ENCODE results near the gene FAXDC2.

FAXDC2 gene

DNA sequence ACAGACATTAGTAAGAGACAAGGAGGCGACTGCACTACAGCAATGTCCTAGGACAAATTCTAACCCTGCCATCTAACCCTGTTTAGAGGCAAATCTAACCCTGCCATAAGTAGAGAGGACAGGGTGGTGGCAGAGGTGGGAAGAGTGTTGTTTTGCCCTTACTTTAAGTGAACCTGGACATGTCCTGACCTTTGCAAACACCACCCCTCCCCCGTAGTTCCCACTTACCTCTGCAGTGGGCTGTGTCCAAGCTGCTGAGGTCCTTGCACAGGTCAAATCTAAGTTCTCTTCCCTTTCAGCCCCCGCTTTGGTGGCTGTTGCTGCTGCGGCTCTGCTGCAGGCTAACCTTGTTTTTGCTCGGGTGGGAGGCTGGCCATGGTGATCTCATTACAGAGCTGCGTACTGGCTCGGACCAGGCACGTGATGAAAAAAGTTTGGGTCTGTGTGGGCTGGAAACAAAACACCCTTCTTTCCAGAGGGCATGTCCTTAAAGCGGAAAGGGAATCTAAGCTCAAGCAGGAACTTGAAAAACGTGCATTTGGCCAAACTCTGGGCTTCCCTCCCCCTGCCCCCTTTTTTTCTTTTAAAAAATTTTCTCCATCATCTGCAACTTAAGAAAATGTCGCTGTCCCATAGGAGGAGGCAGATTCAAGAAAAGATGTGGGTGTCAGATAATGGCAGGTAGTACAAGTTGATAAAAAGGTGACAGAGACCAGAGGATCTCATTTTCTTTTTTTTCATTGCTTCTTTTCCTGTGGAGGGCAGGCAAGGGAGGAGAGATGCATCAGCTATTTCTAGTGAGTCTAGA is at the start of gene FAXDC2 (continued):
- TF ChIP-seq, protein P1, sequence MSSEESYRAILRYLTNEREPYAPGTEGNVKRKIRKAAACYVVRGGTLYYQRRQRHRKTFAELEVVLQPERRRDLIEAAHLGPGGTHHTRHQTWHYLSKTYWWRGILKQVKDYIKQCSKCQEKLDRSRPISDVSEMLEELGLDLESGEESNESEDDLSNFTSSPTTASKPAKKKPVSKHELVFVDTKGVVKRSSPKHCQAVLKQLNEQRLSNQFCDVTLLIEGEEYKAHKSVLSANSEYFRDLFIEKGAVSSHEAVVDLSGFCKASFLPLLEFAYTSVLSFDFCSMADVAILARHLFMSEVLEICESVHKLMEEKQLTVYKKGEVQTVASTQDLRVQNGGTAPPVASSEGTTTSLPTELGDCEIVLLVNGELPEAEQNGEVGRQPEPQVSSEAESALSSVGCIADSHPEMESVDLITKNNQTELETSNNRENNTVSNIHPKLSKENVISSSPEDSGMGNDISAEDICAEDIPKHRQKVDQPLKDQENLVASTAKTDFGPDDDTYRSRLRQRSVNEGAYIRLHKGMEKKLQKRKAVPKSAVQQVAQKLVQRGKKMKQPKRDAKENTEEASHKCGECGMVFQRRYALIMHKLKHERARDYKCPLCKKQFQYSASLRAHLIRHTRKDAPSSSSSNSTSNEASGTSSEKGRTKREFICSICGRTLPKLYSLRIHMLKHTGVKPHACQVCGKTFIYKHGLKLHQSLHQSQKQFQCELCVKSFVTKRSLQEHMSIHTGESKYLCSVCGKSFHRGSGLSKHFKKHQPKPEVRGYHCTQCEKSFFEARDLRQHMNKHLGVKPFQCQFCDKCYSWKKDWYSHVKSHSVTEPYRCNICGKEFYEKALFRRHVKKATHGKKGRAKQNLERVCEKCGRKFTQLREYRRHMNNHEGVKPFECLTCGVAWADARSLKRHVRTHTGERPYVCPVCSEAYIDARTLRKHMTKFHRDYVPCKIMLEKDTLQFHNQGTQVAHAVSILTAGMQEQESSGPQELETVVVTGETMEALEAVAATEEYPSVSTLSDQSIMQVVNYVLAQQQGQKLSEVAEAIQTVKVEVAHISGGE (tag by site-specific recombination; conservative IDR thresholded peaks at IDR 0.05; ENCODE audit: low read depth): peak; percentile 44; the same call in 1 of the 2 replicates
- peak; percentile 72 for TF ChIP-seq ZNF341 (tag by site-specific recombination; IDR thresholded peaks at IDR 0.05; ENCODE audit: low read depth)
- TF ChIP-seq, protein P2, sequence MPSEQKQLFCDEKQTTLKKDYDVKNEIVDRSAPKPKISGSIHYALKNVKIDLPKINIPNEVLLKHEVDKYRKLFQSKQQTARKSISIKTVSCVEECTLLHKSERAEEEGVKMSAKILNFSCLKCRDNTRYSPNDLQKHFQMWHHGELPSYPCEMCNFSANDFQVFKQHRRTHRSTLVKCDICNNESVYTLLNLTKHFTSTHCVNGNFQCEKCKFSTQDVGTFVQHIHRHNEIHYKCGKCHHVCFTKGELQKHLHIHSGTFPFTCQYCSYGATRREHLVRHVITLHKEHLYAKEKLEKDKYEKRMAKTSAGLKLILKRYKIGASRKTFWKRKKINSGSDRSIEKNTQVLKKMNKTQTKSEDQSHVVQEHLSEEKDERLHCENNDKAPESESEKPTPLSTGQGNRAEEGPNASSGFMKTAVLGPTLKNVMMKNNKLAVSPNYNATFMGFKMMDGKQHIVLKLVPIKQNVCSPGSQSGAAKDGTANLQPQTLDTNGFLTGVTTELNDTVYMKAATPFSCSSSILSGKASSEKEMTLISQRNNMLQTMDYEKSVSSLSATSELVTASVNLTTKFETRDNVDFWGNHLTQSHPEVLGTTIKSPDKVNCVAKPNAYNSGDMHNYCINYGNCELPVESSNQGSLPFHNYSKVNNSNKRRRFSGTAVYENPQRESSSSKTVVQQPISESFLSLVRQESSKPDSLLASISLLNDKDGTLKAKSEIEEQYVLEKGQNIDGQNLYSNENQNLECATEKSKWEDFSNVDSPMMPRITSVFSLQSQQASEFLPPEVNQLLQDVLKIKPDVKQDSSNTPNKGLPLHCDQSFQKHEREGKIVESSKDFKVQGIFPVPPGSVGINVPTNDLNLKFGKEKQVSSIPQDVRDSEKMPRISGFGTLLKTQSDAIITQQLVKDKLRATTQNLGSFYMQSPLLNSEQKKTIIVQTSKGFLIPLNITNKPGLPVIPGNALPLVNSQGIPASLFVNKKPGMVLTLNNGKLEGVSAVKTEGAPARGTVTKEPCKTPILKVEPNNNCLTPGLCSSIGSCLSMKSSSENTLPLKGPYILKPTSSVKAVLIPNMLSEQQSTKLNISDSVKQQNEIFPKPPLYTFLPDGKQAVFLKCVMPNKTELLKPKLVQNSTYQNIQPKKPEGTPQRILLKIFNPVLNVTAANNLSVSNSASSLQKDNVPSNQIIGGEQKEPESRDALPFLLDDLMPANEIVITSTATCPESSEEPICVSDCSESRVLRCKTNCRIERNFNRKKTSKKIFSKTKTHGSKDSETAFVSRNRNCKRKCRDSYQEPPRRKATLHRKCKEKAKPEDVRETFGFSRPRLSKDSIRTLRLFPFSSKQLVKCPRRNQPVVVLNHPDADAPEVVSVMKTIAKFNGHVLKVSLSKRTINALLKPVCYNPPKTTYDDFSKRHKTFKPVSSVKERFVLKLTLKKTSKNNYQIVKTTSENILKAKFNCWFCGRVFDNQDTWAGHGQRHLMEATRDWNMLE (tag by site-specific recombination; conservative IDR thresholded peaks at IDR 0.05; ENCODE audit: low read depth): no peak
- TF ChIP-seq ZNF23 (tag by site-specific recombination; IDR thresholded peaks at IDR 0.05; ENCODE audit: borderline replicate concordance): no peak
- TF ChIP-seq ZNF2 (tag by site-specific recombination; IDR thresholded peaks at IDR 0.05): peak; percentile 60; the same call in 1 of the 2 replicates
- no peak for TF ChIP-seq ZNF266 (tag by site-specific recombination; IDR thresholded peaks at IDR 0.05; ENCODE audit: low read depth)
- TF ChIP-seq ZFP37 (tag by site-specific recombination; IDR thresholded peaks at IDR 0.05): peak; percentile 45; the same call in 1 of the 2 replicates
- TF ChIP-seq ZNF621 (tag by site-specific recombination; IDR thresholded peaks at IDR 0.05): no peak
- TF ChIP-seq, protein P3, sequence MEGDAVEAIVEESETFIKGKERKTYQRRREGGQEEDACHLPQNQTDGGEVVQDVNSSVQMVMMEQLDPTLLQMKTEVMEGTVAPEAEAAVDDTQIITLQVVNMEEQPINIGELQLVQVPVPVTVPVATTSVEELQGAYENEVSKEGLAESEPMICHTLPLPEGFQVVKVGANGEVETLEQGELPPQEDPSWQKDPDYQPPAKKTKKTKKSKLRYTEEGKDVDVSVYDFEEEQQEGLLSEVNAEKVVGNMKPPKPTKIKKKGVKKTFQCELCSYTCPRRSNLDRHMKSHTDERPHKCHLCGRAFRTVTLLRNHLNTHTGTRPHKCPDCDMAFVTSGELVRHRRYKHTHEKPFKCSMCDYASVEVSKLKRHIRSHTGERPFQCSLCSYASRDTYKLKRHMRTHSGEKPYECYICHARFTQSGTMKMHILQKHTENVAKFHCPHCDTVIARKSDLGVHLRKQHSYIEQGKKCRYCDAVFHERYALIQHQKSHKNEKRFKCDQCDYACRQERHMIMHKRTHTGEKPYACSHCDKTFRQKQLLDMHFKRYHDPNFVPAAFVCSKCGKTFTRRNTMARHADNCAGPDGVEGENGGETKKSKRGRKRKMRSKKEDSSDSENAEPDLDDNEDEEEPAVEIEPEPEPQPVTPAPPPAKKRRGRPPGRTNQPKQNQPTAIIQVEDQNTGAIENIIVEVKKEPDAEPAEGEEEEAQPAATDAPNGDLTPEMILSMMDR (tag by site-specific recombination; IDR thresholded peaks at IDR 0.05): no peak
- no peak for TF ChIP-seq ZNF585B (tag by site-specific recombination; IDR thresholded peaks at IDR 0.05)
- TF ChIP-seq ZNF157 (tag by site-specific recombination; IDR thresholded peaks at IDR 0.05): no peak
- TF ChIP-seq ZEB2 (tag by site-specific recombination; IDR thresholded peaks at IDR 0.05): no peak
- TF ChIP-seq ZNF433 (tag by site-specific recombination; IDR thresholded peaks at IDR 0.05; ENCODE audit: low read depth): no peak
- TF ChIP-seq, protein P4, sequence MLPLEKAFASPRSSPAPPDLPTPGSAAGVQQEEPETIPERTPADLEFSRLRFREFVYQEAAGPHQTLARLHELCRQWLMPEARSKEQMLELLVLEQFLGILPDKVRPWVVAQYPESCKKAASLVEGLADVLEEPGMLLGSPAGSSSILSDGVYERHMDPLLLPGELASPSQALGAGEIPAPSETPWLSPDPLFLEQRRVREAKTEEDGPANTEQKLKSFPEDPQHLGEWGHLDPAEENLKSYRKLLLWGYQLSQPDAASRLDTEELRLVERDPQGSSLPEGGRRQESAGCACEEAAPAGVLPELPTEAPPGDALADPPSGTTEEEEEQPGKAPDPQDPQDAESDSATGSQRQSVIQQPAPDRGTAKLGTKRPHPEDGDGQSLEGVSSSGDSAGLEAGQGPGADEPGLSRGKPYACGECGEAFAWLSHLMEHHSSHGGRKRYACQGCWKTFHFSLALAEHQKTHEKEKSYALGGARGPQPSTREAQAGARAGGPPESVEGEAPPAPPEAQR (tag by site-specific recombination; IDR thresholded peaks at IDR 0.05): no peak
- TF ChIP-seq ZFHX2 (tag by site-specific recombination; conservative IDR thresholded peaks at IDR 0.05): peak; percentile 91
- TF ChIP-seq, protein P5, sequence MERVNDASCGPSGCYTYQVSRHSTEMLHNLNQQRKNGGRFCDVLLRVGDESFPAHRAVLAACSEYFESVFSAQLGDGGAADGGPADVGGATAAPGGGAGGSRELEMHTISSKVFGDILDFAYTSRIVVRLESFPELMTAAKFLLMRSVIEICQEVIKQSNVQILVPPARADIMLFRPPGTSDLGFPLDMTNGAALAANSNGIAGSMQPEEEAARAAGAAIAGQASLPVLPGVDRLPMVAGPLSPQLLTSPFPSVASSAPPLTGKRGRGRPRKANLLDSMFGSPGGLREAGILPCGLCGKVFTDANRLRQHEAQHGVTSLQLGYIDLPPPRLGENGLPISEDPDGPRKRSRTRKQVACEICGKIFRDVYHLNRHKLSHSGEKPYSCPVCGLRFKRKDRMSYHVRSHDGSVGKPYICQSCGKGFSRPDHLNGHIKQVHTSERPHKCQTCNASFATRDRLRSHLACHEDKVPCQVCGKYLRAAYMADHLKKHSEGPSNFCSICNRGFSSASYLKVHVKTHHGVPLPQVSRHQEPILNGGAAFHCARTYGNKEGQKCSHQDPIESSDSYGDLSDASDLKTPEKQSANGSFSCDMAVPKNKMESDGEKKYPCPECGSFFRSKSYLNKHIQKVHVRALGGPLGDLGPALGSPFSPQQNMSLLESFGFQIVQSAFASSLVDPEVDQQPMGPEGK (tag by site-specific recombination; IDR thresholded peaks at IDR 0.05): peak; percentile 49; the same call in 1 of the 2 replicates
- TF ChIP-seq ZBTB17 (tag by site-specific recombination; IDR thresholded peaks at IDR 0.05): peak; percentile 23; the same call in 1 of the 2 replicates
- TF ChIP-seq, protein P6, sequence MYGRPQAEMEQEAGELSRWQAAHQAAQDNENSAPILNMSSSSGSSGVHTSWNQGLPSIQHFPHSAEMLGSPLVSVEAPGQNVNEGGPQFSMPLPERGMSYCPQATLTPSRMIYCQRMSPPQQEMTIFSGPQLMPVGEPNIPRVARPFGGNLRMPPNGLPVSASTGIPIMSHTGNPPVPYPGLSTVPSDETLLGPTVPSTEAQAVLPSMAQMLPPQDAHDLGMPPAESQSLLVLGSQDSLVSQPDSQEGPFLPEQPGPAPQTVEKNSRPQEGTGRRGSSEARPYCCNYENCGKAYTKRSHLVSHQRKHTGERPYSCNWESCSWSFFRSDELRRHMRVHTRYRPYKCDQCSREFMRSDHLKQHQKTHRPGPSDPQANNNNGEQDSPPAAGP (tag by site-specific recombination; IDR thresholded peaks at IDR 0.05): no peak
- TF ChIP-seq ZNF155 (tag by site-specific recombination; IDR thresholded peaks at IDR 0.05): no peak
- 0 out of 2 replicates have a peak, but pooled peaks have one; percentile 63 for TF ChIP-seq ZNF501 (tag by site-specific recombination; IDR thresholded peaks at IDR 0.05)
- no peak for TF ChIP-seq ZFP3 (tag by site-specific recombination; IDR thresholded peaks at IDR 0.05; ENCODE audit: low read depth)
- no peak for TF ChIP-seq ZNF555 (tag by site-specific recombination; conservative IDR thresholded peaks at IDR 0.05)
- no peak for TF ChIP-seq ZNF664 (tag by site-specific recombination; IDR thresholded peaks at IDR 0.05)
- no peak for TF ChIP-seq SALL2 (tag by site-specific recombination; IDR thresholded peaks at IDR 0.05; ENCODE audit: borderline replicate concordance)

Measured in HEK293 (cell line).